Measurements from ENCODE around the gene WNT3A.

WNT3A gene

GRCh38 chr1:227999056-227999930, 7.5 kb upstream of the WNT3A start:
- DNase-seq (ENCODE audit: low spot score) (peak; percentile 54), FAIRE-seq (no peak)

- no peak for FAIRE-seq
- no peak for DNase-seq (ENCODE audit: low spot score)
Measured at GRCh38 chr1:228000416-228000815, 6.4 kb upstream of the WNT3A start.

DNA sequence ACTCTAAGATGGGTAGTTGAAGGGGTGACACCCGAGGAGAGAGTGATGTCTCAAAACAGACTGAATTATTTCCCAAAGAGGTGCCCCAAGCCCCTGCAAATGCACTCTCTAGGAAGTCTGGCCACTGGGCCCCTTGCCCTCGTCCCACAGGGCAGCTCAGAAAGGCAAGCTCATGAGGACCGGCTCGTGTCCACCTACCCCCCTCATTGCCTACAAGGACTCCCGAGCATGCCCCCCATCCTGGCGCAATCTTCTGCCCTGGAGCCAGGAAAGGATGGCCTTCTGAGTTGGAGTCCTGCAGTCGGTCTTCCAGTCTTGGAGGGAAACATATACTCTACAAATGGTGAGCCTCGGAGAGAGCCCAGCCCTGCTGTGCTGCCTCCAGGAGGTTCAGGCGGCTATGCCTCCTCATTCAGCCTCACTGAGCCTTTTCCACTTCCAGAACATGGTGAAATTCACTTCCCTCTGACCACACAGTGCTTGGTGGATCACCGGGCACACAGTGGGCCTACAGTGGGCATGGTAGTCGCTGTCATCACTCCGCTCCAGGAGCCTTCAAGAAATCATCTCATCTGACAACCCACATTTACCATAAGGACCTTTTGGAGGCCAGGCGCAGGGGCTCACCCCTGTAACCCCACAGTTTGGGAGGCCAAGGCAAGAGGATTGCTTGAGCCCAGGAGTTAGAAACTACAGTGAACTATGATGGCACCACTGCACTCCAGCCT, 5.8 kb upstream of the WNT3A start:
- FAIRE-seq, result no peak

DNA sequence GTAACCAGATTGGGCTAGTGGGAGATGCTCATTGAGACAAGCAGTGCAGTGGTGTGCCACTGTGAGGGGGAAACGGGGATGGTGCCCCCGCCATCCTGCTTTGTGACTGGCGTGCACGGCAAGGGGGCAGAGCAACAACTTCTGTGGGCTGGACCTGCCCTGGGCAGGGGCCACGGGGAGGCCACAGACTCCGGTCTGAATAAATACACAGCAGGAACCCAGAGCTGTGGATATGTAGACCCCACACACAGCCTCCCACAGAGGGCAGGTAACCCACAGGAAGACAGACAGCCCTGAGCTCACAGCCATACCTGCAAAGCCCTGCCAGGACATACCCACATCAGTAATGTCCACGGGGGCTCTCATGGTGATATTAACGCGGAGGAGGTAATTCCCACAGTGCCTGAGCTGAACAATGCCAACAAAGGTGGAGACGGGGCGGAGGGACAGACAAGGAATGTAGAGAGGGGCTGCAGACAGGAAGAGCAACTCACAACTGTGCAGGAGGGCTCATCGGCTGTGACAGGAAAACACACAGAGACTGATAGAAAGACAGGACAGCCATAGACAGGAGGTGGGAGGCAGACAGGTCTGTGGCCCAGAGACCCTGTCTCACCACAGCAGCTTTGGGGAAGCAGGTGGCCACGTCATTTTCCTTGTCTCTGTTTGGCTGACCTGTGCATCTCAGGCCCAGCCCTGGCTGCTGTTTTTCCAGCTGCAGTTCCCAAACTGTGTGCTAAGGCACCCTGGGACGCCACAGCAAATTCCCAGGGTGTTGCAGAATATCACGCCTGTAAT, 4.9 kb upstream of the WNT3A start:
- FAIRE-seq (no peak), DNase-seq (ENCODE audit: low spot score) (no peak)

More for the DNA sequence above, 5.8 kb upstream of the WNT3A start:
- no peak for DNase-seq (ENCODE audit: low spot score)

DNA sequence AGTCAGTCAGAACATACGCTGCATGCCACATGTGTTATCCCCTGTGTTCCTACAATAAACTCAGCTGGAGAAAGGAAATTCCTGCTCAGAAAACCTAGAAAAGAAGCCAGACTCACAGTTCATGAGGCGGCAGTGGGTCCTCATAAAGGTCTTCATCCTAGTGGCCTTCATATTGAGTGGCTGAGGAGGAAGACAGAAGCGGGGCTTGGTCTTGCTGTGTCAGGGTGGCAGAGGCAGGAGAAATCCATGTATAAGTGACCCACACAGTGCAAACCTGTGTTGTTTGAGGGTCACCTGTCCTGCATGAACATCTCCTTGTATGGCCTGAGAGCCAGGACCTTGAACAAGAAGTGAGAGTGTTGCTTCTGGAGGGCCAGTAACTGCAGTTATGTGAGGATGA, 4.0 kb upstream of the WNT3A start:
- DNase-seq (ENCODE audit: low spot score), result no peak

DNA sequence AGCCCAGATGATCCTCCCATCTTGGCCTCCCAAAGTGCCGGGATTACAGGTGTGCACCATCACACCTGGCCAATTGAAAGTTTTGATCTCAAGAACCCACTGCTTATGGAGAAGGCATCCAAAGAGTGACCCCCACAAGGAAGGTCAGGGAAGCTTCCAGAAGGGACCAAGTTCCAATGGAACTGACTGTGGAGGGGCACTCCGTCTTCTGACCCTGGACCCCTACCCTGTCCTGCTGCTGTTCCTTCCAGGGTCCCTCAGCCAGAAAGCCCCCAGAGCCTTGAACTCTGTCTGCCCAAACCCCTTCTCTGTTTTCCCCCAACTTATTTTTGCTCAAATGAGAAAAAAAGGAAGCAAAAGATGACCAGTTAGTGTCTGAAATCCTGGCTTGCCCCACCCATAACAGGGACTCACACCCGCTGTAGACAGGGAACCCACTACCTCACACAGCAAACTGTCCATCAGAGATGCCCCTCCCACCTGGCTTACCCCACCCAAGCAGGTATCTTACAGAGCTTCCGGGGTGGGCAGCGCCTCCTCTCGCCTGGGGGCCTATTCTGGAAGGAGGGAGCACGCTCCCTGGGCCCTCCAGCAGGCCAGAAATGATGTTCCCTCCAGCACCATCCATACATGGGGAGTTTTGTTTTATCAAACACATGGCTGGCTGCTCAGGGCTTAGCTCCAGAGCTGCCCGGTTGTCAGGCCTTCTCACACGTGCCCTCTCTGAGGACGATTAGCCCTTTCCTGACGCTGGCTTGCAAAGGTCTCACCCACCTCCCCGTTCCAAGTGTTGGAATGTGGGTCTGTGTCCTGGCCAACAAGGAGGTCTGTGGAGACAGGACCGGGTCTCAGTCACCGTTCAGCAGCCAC, 3.1 kb upstream of the WNT3A start:
- FAIRE-seq (no peak), DNase-seq (ENCODE audit: low spot score) (no peak)

More for the DNA sequence above, 4.0 kb upstream of the WNT3A start:
- FAIRE-seq, result no peak

DNA sequence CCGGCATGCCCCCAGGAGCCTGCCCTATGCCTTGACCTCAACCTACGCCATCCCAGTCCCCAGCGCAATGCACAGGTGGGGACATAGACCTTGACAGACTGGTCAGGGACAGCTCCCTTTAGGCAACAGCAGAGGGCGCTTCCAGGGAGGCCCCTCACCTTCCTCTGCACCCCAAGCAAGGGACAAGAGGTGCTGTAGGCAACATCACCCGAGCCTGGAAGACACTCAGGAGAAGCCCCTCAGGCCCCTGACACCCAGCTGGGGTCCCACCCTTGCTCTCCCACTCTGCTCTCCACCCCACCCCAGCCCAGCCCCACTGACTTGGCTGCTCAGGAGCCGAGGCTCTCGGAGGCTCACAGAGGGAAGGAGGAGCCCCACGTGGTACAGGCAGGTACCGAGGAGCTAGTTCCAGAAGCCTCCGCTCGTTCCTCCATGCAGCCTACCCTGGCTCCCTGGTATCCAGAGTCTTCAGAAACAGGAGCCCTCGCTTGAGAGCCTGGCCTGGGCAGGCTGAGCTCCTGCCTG, 2.4 kb upstream of the WNT3A start:
- FAIRE-seq, result no peak
- no peak for DNase-seq (ENCODE audit: low spot score)

DNA sequence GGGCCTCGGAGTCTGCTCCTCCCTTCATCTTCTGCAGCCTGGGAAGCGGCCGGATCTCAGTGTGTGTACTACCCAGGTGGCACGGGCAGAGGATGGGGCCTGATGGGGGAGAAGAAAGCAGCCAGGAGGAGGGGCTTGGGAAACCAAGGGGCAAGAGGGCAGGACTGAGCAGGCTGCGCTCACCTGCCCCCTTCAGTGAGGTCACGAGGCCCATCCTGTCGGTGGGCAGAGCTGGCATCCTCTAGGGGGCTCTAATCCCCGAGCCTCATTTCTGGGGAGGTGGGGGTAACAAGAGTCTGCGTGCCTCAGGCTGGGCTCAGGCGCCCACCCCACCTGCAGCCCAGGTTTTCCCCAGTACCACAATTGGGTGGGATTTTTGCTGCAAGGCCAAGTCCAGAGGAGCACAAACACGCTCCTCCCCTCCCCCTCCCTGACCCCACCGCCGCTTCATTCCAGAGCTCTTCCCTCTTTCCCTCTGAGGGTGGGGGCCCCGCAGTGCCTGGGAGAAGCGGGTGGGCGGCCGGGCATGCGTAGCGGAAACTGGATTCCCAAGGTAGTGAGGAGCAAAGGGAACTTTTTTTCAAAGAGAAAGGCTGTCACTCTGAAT, 1.8 kb upstream of the WNT3A start:
- FAIRE-seq, result no peak
- no peak for DNase-seq (ENCODE audit: low spot score)

GRCh38 chr1:228005511-228006033, 1.2 kb upstream of the WNT3A start:
- FAIRE-seq, result no peak
- no peak for DNase-seq (ENCODE audit: low spot score)

DNA sequence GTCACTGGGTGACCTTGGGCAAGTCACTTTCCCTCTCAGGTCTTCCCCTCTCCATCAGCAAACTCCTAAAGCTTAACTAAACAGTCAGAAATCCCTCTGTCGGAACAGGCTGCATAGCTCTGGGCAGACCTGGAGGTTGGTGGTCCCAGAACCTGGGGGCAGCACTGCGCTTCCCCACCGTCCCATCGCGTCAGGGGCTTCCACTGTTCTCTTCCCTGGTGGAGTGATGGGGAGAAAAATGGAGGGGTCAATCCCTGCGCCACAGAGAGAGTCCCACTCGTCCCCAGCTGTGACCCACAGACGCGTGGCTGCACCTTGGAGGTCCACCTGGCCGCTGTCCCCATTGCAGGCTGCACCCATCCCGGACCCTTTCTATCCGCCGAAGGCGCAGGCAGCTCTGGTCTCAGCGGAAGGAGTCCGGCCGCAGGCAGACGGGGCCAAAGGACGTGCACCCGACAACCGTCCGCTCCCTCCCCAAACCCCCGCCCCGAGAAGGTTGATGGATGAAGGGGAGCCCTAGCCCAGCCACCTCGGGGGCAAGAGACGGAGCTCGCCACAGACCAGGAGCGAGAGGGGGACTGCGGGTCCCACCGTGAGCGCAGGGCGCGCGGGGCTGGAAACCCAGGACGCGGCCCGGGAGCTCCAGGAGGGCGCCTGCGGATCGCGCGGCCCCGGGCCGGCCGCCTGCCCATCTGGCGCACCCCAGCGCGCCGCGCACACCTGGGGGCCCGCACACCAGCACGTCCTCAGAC, 588 bp upstream of the WNT3A start:
- DNase-seq (ENCODE audit: low spot score) (no peak), FAIRE-seq (no peak)

GRCh38 chr1:228007049-228007800, 427 bp downstream of the WNT3A start:
- DNase-seq (ENCODE audit: low spot score) (no peak), FAIRE-seq (no peak)

DNA sequence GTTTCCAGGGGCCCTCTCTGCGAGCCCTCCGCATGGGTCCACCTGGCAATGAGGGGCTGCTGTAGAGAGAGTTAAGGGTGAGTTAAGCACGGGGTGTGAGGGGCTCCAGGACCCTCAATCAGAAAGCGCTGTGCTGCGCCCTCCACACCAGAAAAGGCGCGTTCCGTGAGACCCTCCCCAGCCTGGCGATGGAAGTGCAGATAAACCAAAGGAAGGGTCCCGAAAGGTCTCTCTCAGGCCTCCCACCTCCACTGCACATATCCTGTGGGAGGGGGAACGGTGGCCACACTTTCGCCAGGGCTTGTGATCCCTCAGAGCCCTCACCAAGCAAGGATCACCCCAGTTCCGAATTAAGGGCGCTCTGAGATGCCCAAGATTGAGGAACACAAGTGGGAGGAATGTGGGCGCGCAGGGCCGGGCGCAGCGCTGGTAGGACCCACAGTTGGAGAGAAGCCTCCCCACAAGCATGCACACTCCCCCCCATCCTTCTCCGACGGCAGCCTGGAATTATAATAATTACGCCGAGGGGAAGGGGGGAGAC, 1.1 kb downstream of the WNT3A start:
- DNase-seq (ENCODE audit: low spot score) (no peak), FAIRE-seq (no peak)

GRCh38 chr1:228008391-228009115, 1.8 kb downstream of the WNT3A start:
- FAIRE-seq (no peak), DNase-seq (ENCODE audit: low spot score) (no peak)

DNA sequence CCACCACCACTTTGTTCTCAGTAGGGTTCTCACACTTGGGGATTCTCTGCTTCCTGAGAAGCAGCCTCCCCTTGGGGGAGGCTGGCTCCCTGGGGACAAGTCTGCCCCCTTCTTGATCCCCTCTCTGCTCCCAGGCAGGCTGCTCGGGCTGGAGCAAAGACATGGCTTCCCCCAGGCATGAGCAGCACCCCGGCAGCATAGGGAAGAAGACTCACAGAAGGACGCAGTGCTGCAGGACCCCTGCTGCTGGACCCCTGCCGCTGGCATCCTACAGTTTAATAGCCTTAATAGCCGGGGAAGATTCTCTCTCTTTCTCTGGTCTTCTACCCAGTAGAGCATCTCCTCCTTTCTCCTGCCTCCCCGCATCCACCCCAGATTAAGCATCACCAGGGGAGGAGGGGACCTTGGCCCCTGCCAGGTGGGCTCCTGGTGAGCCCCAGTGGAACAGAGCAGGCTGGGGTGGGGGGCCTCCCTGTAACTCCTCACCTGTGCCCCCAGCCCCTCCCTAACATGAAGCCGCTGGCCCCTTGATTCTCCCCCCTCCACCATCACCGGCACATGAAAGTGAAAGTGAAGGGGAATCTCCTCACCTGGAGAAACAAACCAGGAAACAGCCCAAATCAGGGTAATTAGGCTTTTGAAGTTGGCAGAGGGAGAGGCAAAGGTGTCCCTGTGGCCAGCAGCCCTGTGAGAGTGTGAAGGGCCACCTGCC, 2.5 kb downstream of the WNT3A start:
- no peak for DNase-seq (ENCODE audit: low spot score)
- no peak for FAIRE-seq

GRCh38 chr1:228009828-228010775, 3.3 kb downstream of the WNT3A start:
- FAIRE-seq (no peak), DNase-seq (ENCODE audit: low spot score) (no peak)

DNA sequence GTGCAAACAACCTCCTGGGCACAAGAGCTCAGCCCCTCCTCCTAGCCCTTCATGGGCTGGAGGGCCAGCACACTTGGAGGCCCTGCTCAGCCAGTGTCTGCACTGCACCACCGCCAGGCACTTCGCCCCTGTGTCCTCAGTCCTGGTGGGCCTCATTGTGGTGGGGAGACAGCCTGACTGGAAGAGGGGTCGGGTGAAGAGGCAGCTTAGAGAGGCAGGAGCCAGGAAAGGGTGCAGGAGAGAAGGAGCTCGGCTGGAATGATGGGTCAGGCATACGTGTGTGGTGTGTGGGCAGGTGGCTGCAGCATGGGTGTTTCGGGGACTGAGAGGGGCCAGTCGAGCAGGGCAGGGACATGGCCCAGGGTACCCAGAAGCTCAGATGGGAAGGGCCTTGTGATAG, 4.1 kb downstream of the WNT3A start:
- FAIRE-seq (no peak), DNase-seq (ENCODE audit: low spot score) (no peak)
